Tibial nerve (tissue), 4 donors: ENCODE data around the gene RSAD1. TPM values are rescaled to one million over a fixed set of nuclear protein-coding genes. Genes with fewer than 3 reads are reported as not detected.

Source experiments
- DNase-seq, 2 donors: peaks; one replicate each; pipeline ENCODE4 v3.0.0-alpha.2; 2019; ENCODE audit warnings: low spot score in 2 of 2
- H3K27ac ChIP-seq, 4 donors: fragments of 200-600 bp; sonication (generic) in 3 of 4; one replicate each; pipeline ENCODE4 v1.5.1; 2017 to 2019; ENCODE audit warnings: mild to moderate bottlenecking in 1 of 4
- H3K27me3 ChIP-seq, 2 donors: fragments of 200-600 bp; sonication (generic) in 1 of 2; one replicate each; pipeline versions ENCODE4 v1.5.1 to v1.6.0; 2017 to 2019
- H3K36me3 ChIP-seq, 3 donors: fragments of 200-600 bp; sonication (generic); one replicate each; pipeline ENCODE4 v1.5.1; 2018 to 2019
- H3K4me1 ChIP-seq, 4 donors: fragments of 200-600 bp; sonication (generic) in 3 of 4; one replicate each; pipeline ENCODE4 v1.5.1; 2017 to 2019
- H3K4me3 ChIP-seq, 4 donors: fragments of 200-600 bp; sonication (generic) in 3 of 4; one replicate each; pipeline ENCODE4 v1.5.1; 2017 to 2019; ENCODE audit warnings: mild to moderate bottlenecking in 1 of 4, moderate library complexity in 1 of 4
- H3K9me3 ChIP-seq, 4 donors: fragments of 200-600 bp; sonication (generic) in 3 of 4; one replicate each; pipeline ENCODE4 v1.5.1; 2017 to 2019
- EP300 ChIP-seq, 2 donors: sonication (generic); formaldehyde crosslinking; IDR thresholded peaks; one replicate each; pipeline ENCODE4 v1.6.1; 2017; ENCODE audit warnings: antibody characterized with exemption in 2 of 2, mild to moderate bottlenecking in 1 of 2
- POLR2A ChIP-seq, 2 donors: fragments of 450-650 bp; IDR thresholded peaks; one replicate each; pipeline ENCODE4 v1.6.1; 2017; ENCODE audit warnings: antibody characterized with exemption in 2 of 2, mild to moderate bottlenecking in 2 of 2, moderate library complexity in 2 of 2
- WGBS, 2 donors: methylation state at CpG; one replicate each; pipeline ENCODE4 v1.1.5; 2018; 5-methylcytosine and 5-hydroxymethylcytosine counted together
- total RNA-seq, 4 donors: library from RNA; depleted of rRNA; stranded (reverse); fragments of >200 nt; gene quantifications; one replicate each; pipeline ENCODE4 v1.1.0, GENCODE V29; 2016
- TF ChIP-seq, protein P1 (sequence below), 5 experiments: fragments of 200-600 bp in 3 of 5; fragments of 450-650 bp in 2 of 5; sonication (generic) in 3 of 5; IDR thresholded peaks; one replicate each; pipeline ENCODE4 v1.5.1; 2016 to 2019; ENCODE audit warnings: antibody characterized with exemption in 5 of 5, mild to moderate bottlenecking in 3 of 5, moderate library complexity in 2 of 5

Gene RSAD1
- total RNA-seq, 4 donors from 2014 or later, result 30.8 to 61.8 (median 32.9) TPM

- TF ChIP-seq, protein P1, sequence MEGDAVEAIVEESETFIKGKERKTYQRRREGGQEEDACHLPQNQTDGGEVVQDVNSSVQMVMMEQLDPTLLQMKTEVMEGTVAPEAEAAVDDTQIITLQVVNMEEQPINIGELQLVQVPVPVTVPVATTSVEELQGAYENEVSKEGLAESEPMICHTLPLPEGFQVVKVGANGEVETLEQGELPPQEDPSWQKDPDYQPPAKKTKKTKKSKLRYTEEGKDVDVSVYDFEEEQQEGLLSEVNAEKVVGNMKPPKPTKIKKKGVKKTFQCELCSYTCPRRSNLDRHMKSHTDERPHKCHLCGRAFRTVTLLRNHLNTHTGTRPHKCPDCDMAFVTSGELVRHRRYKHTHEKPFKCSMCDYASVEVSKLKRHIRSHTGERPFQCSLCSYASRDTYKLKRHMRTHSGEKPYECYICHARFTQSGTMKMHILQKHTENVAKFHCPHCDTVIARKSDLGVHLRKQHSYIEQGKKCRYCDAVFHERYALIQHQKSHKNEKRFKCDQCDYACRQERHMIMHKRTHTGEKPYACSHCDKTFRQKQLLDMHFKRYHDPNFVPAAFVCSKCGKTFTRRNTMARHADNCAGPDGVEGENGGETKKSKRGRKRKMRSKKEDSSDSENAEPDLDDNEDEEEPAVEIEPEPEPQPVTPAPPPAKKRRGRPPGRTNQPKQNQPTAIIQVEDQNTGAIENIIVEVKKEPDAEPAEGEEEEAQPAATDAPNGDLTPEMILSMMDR (IDR thresholded peaks at IDR 0.05), result no peak
- TF ChIP-seq POLR2A (IDR thresholded peaks at IDR 0.05) (no peak), EP300 (IDR thresholded peaks at IDR 0.05) (no peak)
- Histone ChIP-seq H3K36me3 (no peaks in the 10 kb centered on the region), H3K4me1 (peaks cover 0 to 10% (median 0%) of the 10 kb centered on the region in 4 donors), H3K4me3 (no peak overlapping the region), H3K27me3 (no peaks in the 10 kb centered on the region), H3K9me3 (no peaks in the 10 kb centered on the region), H3K27ac (no peak overlapping the region)
- WGBS, 2 donors, result 90 to 91% methylated on average over 10 of the region's 10 CpGs
- DNase-seq, result no peak
These were observed 44.1 kb downstream of the RSAD1 start for GRCh38 chr17:50522766-50523165.

DNA sequence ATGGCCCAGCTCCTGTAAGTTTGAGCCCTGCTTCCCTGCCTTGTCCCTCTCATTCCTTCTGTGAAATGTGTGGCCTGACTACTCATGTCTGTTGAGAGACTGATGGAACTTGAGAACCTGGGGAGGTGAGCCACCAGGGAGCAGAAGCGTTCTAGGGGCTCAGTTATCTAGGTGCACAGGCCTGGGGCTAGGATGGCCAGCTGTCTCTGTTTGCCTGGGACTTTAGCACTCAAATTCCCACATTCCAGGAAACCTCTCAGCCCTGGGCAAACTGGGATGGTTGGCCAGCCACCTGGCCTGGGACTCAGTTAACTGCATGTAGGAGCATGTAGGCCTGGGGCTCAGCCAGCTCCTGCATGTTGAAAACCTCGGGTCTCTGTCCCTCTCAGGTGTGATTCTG lies 44.5 kb downstream of the RSAD1 start:
- Histone ChIP-seq H3K27ac (no peak overlapping the region), H3K4me3 (no peak overlapping the region), H3K9me3 (no peaks in the 10 kb centered on the region), H3K4me1 (peaks cover 0 to 10% (median 0%) of the 10 kb centered on the region in 4 donors), H3K27me3 (no peaks in the 10 kb centered on the region), H3K36me3 (no peaks in the 10 kb centered on the region)
- no peak for TF ChIP-seq POLR2A (IDR thresholded peaks at IDR 0.05)
- TF ChIP-seq EP300 (IDR thresholded peaks at IDR 0.05), result no peak
- TF ChIP-seq, protein P1 (IDR thresholded peaks at IDR 0.05), result no peak
- 65 to 82% methylated on average over 2 of the region's 2 CpGs for WGBS, 2 donors
- DNase-seq, result no peak

DNA sequence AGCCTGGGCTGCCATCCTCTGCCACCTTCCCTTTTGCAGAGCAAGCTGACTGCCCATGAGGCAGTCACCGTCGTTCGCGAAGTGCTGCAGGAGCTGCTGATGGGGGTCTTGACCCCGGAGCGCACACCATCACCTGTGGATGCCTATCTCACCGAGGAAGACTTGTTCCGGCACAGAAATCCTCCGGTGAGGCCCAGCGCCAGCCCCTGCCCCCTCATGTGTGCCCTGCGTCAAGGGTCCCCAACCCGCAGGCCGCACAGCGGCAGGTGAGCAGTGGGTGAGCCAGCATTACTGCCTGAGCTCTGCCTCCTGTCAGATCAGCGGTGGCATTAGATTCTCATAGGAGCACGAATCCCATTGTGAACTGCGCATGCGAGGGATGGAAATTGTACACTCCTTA lies 46.2 kb downstream of the RSAD1 start:
- Histone ChIP-seq H3K27me3 (peaks cover 0 to 11% of the 10 kb centered on the region in 2 donors), H3K9me3 (no peaks in the 10 kb centered on the region), H3K36me3 (no peaks in the 10 kb centered on the region), H3K4me1 (no peaks in the 10 kb centered on the region), H3K27ac (no peak overlapping the region), H3K4me3 (no peak overlapping the region)
- 90 to 96% methylated on average over 10 to 18 of the region's 18 CpGs for WGBS, 2 donors
- TF ChIP-seq POLR2A (IDR thresholded peaks at IDR 0.05) (no peak), EP300 (IDR thresholded peaks at IDR 0.05) (no peak)
- TF ChIP-seq, protein P1 (IDR thresholded peaks at IDR 0.05), result no peak
- DNase-seq, result no peak

GRCh38 chr17:50527155-50527762 lies 48.6 kb downstream of the RSAD1 start:
- TF ChIP-seq EP300 (IDR thresholded peaks at IDR 0.05), result no peak
- TF ChIP-seq POLR2A (IDR thresholded peaks at IDR 0.05), result no peak
- TF ChIP-seq, protein P1 (IDR thresholded peaks at IDR 0.05), result no peak
- Histone ChIP-seq H3K36me3 (no peaks in the 10 kb centered on the region), H3K4me3 (no peak overlapping the region), H3K9me3 (no peaks in the 10 kb centered on the region), H3K27ac (no peak overlapping the region), H3K4me1 (peaks cover 0 to 3% (median under 1%) of the 10 kb centered on the region in 4 donors), H3K27me3 (peaks cover 0 to 34% of the 10 kb centered on the region in 2 donors)
- no peak for DNase-seq
- 45 to 46% methylated on average over 4 to 5 of the region's 5 CpGs for WGBS, 2 donors

DNA sequence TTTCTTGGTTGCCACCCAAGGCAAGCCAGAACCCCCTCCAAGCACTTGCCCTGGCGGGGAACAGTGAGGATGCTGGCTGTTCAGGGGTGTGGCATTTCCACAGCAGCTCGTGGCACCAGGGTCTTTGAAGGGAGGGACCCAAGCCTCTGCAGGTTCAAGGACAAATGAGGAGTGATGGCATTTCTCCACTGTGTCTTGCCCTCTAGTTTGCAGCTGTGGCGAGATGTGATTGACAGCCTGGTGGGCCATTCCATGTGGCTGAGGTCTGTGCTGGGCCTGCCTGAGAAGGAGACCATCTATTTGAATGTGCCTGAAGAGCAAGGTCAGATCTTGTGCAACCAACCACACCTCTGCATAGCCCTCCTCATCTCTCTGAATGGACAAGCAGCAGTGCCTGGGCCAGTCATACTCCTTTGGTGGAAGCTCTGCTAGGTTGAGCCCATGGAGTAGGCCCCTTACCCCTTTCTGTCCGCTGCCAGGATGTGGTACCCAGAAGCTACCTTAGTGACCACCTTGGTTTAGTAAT lies 49.4 kb downstream of the RSAD1 start:
- WGBS, 2 donors, result 47 to 50% methylated on average over 4 of the region's 4 CpGs
- Histone ChIP-seq H3K27ac (no peak overlapping the region), H3K36me3 (no peaks in the 10 kb centered on the region), H3K9me3 (no peaks in the 10 kb centered on the region), H3K27me3 (peaks cover 0 to 42% of the 10 kb centered on the region in 2 donors), H3K4me1 (peaks cover 0 to 10% (median 7%) of the 10 kb centered on the region in 4 donors), H3K4me3 (no peak overlapping the region)
- no peak for DNase-seq
- TF ChIP-seq EP300 (IDR thresholded peaks at IDR 0.05) (no peak), POLR2A (IDR thresholded peaks at IDR 0.05) (no peak)
- TF ChIP-seq, protein P1 (IDR thresholded peaks at IDR 0.05), result no peak
